HG02943 (cell line): ENCODE results near the gene DUSP18.
"Not testable (repeated sequence)": the region's sequence is repeated elsewhere in the genome, so short reads cannot be mapped to it uniquely, and the experiment has no call there.

Source experiments
- ATAC-seq: cut with Tn5 transposase; IDR thresholded peaks from one replicate; pipeline ENCODE4 v1.9.1; 2021; ENCODE audit warnings: mild to moderate bottlenecking, low read depth, moderate library complexity; ENCODE audit not compliant: unreplicated experiment

Gene DUSP18

GRCh38 chr22:30643055-30643875, 24.4 kb downstream of the DUSP18 start:
- no peak for ATAC-seq

GRCh38 chr22:30640839-30641430, 26.7 kb downstream of the DUSP18 start:
- no peak for ATAC-seq

GRCh38 chr22:30640361-30640760, 27.3 kb downstream of the DUSP18 start:
- ATAC-seq = no peak

- ATAC-seq = no peak
These were observed 30.0 kb downstream of the DUSP18 start for GRCh38 chr22:30637701-30638114.

GRCh38 chr22:30636226-30637077, 31.2 kb downstream of the DUSP18 start:
- ATAC-seq = no peak

GRCh38 chr22:30635273-30636225, 32.1 kb downstream of the DUSP18 start, which contains the start of gene SLC35E4:
TSS of gene SLC35E4 (plus strand) at chr22:30635781. CDS start at chr22:30636451, 670 bp downstream.
- ATAC-seq = peak; percentile 45

GRCh38 chr22:30634471-30635233, 33.0 kb downstream of the DUSP18 start:
- peak; percentile 47 for ATAC-seq

- ATAC-seq = not testable (repeated sequence)
These were observed 36.2 kb downstream of the DUSP18 start for GRCh38 chr22:30631469-30631868.

GRCh38 chr22:30628491-30628890, 39.2 kb downstream of the DUSP18 start:
- no peak for ATAC-seq

- ATAC-seq = no peak
These were observed 40.2 kb downstream of the DUSP18 start for GRCh38 chr22:30627471-30627870.

- ATAC-seq = no peak
These were observed 41.3 kb downstream of the DUSP18 start for GRCh38 chr22:30626413-30626812.

GRCh38 chr22:30619909-30620308, 47.8 kb downstream of the DUSP18 start:
- not testable (repeated sequence) for ATAC-seq

- ATAC-seq = no peak
These were observed 49.9 kb downstream of the DUSP18 start for GRCh38 chr22:30617819-30618218.

- ATAC-seq = no peak
These were observed 52.1 kb downstream of the DUSP18 start for GRCh38 chr22:30615543-30615954.

- ATAC-seq = no peak
These were observed 52.8 kb downstream of the DUSP18 start for GRCh38 chr22:30614879-30615278.

- no peak for ATAC-seq
These were observed 53.4 kb downstream of the DUSP18 start for GRCh38 chr22:30614268-30614667.

GRCh38 chr22:30612789-30613188, 54.9 kb downstream of the DUSP18 start:
- ATAC-seq = no peak
